CD4-positive, alpha-beta T cell treated with Interleukin-1 beta for 1 hour (primary cell): ENCODE measurements around the gene SKI.

Source experiments
- DNase-seq, 2 donors: peaks; one replicate each; pipeline ENCODE4 v3.0.0-alpha.2; 2020 to 2022

The SKI gene

GRCh38 chr1:2267051-2267830, 39.1 kb downstream of the SKI start:
- no peak for DNase-seq

- no peak for DNase-seq
Observed at GRCh38 chr1:2267862-2268261, 39.7 kb downstream of the SKI start.

GRCh38 chr1:2268285-2269056, 40.4 kb downstream of the SKI start:
- no peak for DNase-seq

GRCh38 chr1:2269193-2269921, 41.2 kb downstream of the SKI start:
- no peak for DNase-seq

GRCh38 chr1:2269922-2270259, 41.8 kb downstream of the SKI start:
- no peak for DNase-seq

GRCh38 chr1:2270260-2271100, 42.4 kb downstream of the SKI start:
- DNase-seq = no peak

- no peak for DNase-seq
Observed at GRCh38 chr1:2271211-2271721, 43.1 kb downstream of the SKI start.

- no peak for DNase-seq
Observed at GRCh38 chr1:2271841-2272655, 43.9 kb downstream of the SKI start.

- no peak for DNase-seq
Observed at GRCh38 chr1:2272686-2273400, 44.7 kb downstream of the SKI start.

GRCh38 chr1:2273401-2274090, 45.4 kb downstream of the SKI start:
- no peak for DNase-seq

- DNase-seq = no peak
Observed at GRCh38 chr1:2274231-2274928, 46.3 kb downstream of the SKI start.

GRCh38 chr1:2274929-2275475, 46.9 kb downstream of the SKI start:
- no peak for DNase-seq

- no peak for DNase-seq
Observed at GRCh38 chr1:2275796-2276536, 47.8 kb downstream of the SKI start.

GRCh38 chr1:2276803-2277580, 48.9 kb downstream of the SKI start:
- DNase-seq = no peak

- no peak for DNase-seq
Observed at GRCh38 chr1:2277741-2278488, 49.8 kb downstream of the SKI start.

- no peak for DNase-seq
Observed at GRCh38 chr1:2278591-2279209, 50.6 kb downstream of the SKI start.

- DNase-seq = no peak
Observed at GRCh38 chr1:2279210-2279639, 51.1 kb downstream of the SKI start.
